Keratinocyte (primary cell): Measurements from ENCODE around the gene STAG1.
"Not testable (repeated sequence)": the region's sequence is repeated elsewhere in the genome, so short reads cannot be mapped to it uniquely, and the experiment has no call there.

Experiments used
- EZH2 ChIP-seq: IDR thresholded peaks from one replicate; pipeline ENCODE4 v1.6.1; 2012; ENCODE audit warnings: inconsistent platforms, mild to moderate bottlenecking, low read length, moderate library complexity
- TF ChIP-seq, protein P1 (sequence below), 3 experiments: IDR thresholded peaks in 1 of 3; conservative IDR thresholded peaks in 1 of 3; optimal IDR thresholded peaks in 1 of 3; 2 replicates in 2 of 3; 3 replicates in 1 of 3; pipeline versions ENCODE3 to v1.5.1; 2011; ENCODE audit warnings: low read length in 3 of 3, mild to moderate bottlenecking in 3 of 3, moderate library complexity in 2 of 3, control low read depth in 1 of 3, inconsistent platforms in 1 of 3; ENCODE audit not compliant: insufficient read depth in 2 of 3; ENCODE audit errors: extremely low read depth in 1 of 3

DNA sequence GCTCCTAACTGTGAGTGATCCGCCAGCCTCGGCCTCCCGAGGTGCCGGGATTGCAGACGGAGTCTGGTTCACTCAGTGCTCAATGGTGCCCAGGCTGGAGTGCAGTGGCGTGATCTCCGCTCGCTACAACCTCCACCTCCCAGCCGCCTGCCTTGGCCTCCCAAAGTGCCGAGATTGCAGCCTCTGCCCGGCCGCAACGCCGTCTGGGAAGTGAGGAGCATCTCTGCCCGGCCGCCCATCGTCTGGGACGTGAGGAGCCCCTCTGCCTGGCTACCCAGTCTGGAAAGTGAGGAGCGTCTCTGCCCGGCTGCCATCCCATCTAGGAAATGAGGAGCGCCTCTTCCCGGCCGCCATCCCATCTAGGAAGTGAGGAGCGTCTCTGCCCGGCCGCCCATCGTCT lies 29.3 kb downstream of the STAG1 start:
- TF ChIP-seq, protein P1, sequence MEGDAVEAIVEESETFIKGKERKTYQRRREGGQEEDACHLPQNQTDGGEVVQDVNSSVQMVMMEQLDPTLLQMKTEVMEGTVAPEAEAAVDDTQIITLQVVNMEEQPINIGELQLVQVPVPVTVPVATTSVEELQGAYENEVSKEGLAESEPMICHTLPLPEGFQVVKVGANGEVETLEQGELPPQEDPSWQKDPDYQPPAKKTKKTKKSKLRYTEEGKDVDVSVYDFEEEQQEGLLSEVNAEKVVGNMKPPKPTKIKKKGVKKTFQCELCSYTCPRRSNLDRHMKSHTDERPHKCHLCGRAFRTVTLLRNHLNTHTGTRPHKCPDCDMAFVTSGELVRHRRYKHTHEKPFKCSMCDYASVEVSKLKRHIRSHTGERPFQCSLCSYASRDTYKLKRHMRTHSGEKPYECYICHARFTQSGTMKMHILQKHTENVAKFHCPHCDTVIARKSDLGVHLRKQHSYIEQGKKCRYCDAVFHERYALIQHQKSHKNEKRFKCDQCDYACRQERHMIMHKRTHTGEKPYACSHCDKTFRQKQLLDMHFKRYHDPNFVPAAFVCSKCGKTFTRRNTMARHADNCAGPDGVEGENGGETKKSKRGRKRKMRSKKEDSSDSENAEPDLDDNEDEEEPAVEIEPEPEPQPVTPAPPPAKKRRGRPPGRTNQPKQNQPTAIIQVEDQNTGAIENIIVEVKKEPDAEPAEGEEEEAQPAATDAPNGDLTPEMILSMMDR (optimal IDR thresholded peaks at IDR 0.05 in 1 of 3, IDR thresholded peaks at IDR 0.05 in 1 of 3, conservative IDR thresholded peaks at IDR 0.05 in 1 of 3; ENCODE audit: extremely low read depth in 1 of 3, insufficient read depth in 2 of 3, low read length in 3 of 3): not testable (repeated sequence)
- not testable (repeated sequence) for TF ChIP-seq EZH2
